Thyroid gland (tissue), 4 donors: ENCODE results near the gene DNAH14.

Experiments
- POLR2A ChIP-seq, 2 donors: fragments of 450-650 bp; IDR thresholded peaks; one replicate each; pipeline ENCODE4 v1.6.1; 2017; ENCODE audit warnings: antibody characterized with exemption in 2 of 2, mild to moderate bottlenecking in 2 of 2, moderate library complexity in 1 of 2
- TF ChIP-seq, protein P1 (sequence below), 6 experiments: fragments of 200-600 bp in 3 of 6; fragments of 450-650 bp in 3 of 6; sonication (generic) in 3 of 6; IDR thresholded peaks; one replicate each; pipeline ENCODE4 v1.5.1; 2016 to 2019; ENCODE audit warnings: antibody characterized with exemption in 6 of 6, mild to moderate bottlenecking in 2 of 6, inconsistent platforms in 1 of 6, moderate library complexity in 1 of 6

GRCh38 chr1:225179686-225180085 lies 250.2 kb downstream of the DNAH14 start:
- TF ChIP-seq POLR2A (IDR thresholded peaks at IDR 0.05) = no peak
- TF ChIP-seq, protein P1, sequence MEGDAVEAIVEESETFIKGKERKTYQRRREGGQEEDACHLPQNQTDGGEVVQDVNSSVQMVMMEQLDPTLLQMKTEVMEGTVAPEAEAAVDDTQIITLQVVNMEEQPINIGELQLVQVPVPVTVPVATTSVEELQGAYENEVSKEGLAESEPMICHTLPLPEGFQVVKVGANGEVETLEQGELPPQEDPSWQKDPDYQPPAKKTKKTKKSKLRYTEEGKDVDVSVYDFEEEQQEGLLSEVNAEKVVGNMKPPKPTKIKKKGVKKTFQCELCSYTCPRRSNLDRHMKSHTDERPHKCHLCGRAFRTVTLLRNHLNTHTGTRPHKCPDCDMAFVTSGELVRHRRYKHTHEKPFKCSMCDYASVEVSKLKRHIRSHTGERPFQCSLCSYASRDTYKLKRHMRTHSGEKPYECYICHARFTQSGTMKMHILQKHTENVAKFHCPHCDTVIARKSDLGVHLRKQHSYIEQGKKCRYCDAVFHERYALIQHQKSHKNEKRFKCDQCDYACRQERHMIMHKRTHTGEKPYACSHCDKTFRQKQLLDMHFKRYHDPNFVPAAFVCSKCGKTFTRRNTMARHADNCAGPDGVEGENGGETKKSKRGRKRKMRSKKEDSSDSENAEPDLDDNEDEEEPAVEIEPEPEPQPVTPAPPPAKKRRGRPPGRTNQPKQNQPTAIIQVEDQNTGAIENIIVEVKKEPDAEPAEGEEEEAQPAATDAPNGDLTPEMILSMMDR (IDR thresholded peaks at IDR 0.05) = no peak
